Memory B cell (primary cell): ENCODE results near the gene TP53I11.

Experiments
- ATAC-seq: fragments of 150-1000 bp; cut with Tn5 transposase; 2 replicates; pipeline ENCODE4 v1.10.0; 2021; ENCODE audit warnings: low read depth, mild to moderate bottlenecking, moderate library complexity
- DNase-seq, 2 donors: peaks; one replicate each; pipeline ENCODE4 v3.0.0; 2022; ENCODE audit warnings: low spot score in 2 of 2
- H3K27ac Mint-ChIP-seq: one replicate; pipeline ENCODE4 v1.8.0; 2022; ENCODE audit warnings: mild to moderate bottlenecking, moderate library complexity, mixed read lengths
- H3K27me3 Mint-ChIP-seq: one replicate; pipeline ENCODE4 v1.8.0; 2022; ENCODE audit warnings: mixed read lengths
- H3K36me3 Mint-ChIP-seq: one replicate; pipeline ENCODE4 v1.8.0; 2022; ENCODE audit warnings: mild to moderate bottlenecking, mixed read lengths
- H3K4me1 Mint-ChIP-seq: one replicate; pipeline ENCODE4 v1.8.0; 2022; ENCODE audit warnings: mixed read lengths
- H3K4me3 Mint-ChIP-seq: one replicate; pipeline ENCODE4 v1.8.0; 2022; ENCODE audit warnings: mild to moderate bottlenecking, moderate library complexity, mixed read lengths
- H3K9me3 Mint-ChIP-seq: one replicate; pipeline ENCODE4 v1.8.0; 2022; ENCODE audit warnings: mixed read lengths

Gene TP53I11

GRCh38 chr11:44913502-44913901 is 37.2 kb downstream of the TP53I11 start:
- Mint-ChIP-seq H3K27ac (no peak overlapping the region), H3K36me3 (no peaks in the 10 kb centered on the region), H3K9me3 (no peaks in the 10 kb centered on the region), H3K27me3 (peaks cover 7% of the 10 kb centered on the region), H3K4me1 (peaks cover 19% of the 10 kb centered on the region), H3K4me3 (no peak overlapping the region)
- DNase-seq (no peak), ATAC-seq (no peak)

DNA sequence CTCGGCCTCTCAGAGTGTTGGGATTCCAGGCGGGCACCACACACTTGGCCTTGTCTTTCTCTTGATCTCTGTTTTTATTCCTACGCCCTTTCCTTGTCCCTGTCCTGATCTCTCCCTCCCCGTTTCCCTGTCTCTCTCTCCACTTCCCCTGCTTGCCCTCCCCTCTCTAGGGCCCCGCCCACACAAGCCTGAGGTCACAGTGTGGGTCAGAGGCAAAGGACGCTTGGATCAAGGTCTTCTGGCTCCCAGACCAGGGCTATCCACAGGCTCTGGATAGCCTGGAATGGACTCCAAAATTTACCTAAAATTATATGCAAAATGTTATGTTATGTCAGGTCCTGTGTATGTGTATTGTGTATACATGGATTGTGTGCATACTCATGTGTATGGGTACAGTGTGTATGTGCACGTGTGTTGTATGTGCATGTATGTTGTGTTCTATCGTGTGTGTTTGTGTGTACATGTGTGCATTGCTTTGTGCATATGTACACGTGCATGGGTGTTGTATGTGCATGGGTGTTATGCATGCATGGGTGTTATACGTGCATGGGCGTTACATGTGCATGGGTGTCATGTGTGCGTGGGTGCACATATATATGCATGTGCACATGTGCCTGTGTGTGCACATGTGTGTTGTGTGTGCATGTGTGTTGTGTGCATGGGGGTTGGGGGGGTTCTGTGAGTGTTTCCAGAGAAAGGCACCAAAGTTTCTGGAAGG is 38.3 kb downstream of the TP53I11 start:
- Mint-ChIP-seq H3K9me3 (no peaks in the 10 kb centered on the region), H3K27me3 (peaks cover 7% of the 10 kb centered on the region), H3K36me3 (no peaks in the 10 kb centered on the region), H3K4me3 (no peak overlapping the region), H3K27ac (no peak overlapping the region), H3K4me1 (peaks cover 19% of the 10 kb centered on the region)
- DNase-seq, result no peak
- no peak for ATAC-seq

DNA sequence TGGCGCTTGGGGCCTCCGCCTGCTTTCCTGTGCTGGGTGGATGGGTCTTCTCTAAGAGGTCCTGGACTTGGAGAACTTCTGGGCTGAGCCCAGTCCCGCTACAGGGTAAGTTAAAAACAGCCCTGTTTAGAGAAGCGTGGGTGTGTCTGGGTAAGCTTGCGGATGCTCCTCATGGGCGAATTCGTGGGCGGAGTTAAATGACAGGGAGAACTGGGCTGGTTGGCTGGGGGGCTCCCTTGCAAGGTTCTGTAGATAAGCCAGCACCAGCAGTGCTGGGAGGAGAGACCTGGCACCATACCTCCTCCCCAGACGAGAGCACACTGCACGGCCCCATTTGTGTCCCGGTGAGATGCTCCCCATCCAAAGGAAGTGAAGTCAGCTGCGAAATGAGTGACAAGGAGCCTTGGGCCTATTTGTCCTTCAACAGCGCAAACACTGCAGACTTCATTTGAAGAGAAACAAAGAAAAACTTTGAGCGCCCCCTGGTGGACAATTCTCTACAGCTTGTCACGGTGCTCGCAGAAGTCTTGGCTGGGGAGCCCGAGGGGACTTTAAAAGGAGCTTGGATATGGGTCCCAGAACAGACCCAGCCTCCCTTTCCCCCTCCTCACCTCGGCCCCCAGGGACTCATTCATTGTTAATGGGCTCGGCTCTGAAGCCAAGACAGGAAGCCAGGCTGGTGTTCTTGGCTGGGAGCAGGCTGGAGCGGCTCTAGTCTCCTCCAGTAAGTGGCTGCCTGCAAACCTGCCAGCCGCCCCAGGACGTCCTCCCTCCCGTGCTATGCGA is 39.5 kb downstream of the TP53I11 start:
- Mint-ChIP-seq H3K9me3 (no peaks in the 10 kb centered on the region), H3K36me3 (no peaks in the 10 kb centered on the region), H3K27ac (no peak overlapping the region), H3K27me3 (peaks cover 7% of the 10 kb centered on the region), H3K4me1 (peaks cover 14% of the 10 kb centered on the region), H3K4me3 (no peak overlapping the region)
- ATAC-seq (peak; percentile 69), DNase-seq (peak; percentile 84 to 86)

DNA sequence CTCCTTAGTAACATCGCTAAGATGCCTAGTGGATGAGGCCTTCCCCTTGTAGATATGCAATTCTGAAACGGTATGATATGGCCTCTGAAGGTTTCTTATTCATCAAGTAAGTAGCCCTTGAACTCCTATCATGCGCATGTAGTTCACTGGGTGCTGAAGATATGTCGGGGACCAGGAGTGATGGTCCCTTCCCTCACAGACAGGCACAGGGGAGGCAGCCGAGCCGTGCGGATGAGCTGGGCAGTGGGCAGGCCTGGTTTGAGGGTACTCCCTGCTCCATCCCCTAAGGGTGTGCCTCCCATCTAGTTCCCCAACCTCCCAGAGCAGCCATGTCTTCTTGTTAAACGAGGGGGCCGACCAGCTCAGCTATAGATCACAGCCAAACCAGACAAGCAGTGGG is 40.1 kb downstream of the TP53I11 start:
- H3K27ac Mint-ChIP-seq, result no peak overlapping the region
- H3K36me3 Mint-ChIP-seq, result no peaks in the 10 kb centered on the region
- DNase-seq, result no peak
- H3K4me1 Mint-ChIP-seq, result peaks cover 13% of the 10 kb centered on the region
- no peak overlapping the region for H3K4me3 Mint-ChIP-seq
- peaks cover 7% of the 10 kb centered on the region for H3K27me3 Mint-ChIP-seq
- no peak for ATAC-seq
- H3K9me3 Mint-ChIP-seq, result no peaks in the 10 kb centered on the region

GRCh38 chr11:44909557-44909956 is 41.1 kb downstream of the TP53I11 start:
- H3K36me3 Mint-ChIP-seq, result no peaks in the 10 kb centered on the region
- peaks cover 11% of the 10 kb centered on the region for H3K27me3 Mint-ChIP-seq
- H3K27ac Mint-ChIP-seq, result no peak overlapping the region
- H3K4me3 Mint-ChIP-seq, result no peak overlapping the region
- no peak for ATAC-seq
- peaks cover 15% of the 10 kb centered on the region for H3K4me1 Mint-ChIP-seq
- H3K9me3 Mint-ChIP-seq, result no peaks in the 10 kb centered on the region
- DNase-seq, result no peak

GRCh38 chr11:44906649-44907048 is 44.0 kb downstream of the TP53I11 start:
- Mint-ChIP-seq H3K36me3 (no peaks in the 10 kb centered on the region), H3K4me3 (no peak overlapping the region), H3K27ac (no peak overlapping the region), H3K9me3 (no peaks in the 10 kb centered on the region), H3K27me3 (peaks cover 12% of the 10 kb centered on the region), H3K4me1 (peaks cover 13% of the 10 kb centered on the region)
- no peak for DNase-seq
- no peak for ATAC-seq

DNA sequence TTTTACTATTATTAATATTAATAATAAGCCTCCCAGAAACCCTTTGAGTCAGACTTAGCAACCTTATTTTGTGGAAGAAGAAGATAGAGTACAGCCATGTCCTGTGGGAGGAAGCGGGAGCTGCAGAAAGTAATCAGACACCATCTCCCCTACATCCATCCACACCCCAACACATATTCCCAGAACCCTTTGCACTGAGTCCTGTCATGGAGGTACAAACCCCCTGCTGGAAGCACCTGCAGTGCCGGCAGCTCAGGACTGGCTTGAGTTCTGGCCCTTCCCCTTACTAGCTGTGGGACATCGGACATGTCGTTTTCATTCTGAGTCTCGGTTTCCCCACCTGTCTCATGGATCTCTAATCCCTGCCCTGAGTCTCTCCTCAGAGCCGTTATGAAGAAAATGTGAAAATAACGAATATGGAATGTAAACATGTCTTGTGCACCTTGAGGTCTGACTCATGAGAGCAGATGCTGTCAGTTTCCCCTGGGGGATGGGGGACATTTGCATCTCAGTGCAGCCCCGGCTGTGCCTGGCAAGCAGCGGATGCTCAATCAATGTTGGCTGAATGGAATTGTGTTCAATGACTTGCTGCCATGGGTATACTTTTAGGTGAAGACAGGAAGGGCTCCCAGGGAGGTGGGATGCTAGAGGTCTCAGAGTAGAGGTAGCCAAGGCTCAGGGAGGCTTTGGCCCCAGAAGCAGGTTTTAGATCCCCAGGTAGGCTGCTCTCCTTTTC is 45.4 kb downstream of the TP53I11 start:
- H3K4me1 Mint-ChIP-seq, result peaks cover 9% of the 10 kb centered on the region

DNA sequence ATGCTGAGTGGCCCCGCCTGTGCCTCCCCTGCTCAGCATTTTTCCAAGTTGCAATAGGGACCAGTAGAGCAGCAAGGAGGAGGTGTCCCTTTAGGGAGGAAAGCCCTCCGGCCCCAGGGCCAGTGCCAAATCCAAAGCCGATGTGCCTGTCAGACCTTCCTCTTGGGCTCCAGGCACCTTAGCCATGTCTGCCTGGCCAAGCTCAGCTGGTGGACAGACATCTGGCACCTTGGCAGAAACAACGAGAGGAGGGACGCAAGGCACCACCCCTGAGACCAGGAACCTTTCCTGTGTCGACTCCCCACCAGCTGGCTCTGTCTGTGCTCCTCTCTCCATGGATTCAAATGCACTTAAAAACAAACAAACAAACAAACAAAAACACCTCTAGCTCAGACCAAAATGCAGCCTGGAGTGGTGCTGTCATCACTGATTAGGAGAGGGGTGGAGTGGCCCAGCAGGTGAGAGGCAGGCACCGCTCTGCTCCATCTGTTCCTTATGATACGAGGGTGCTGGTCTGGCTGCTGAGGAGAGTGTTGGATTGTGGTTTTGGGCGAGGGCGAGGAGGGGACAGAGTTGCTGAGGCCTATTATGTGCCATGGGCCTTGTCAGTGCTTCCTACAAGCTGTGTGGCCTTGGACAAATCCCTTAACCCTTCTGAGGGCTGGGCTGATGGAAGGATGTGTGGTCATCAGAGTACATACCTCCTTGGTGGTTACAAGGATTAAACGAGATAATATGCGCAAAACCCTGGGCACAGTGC is 46.2 kb downstream of the TP53I11 start:
- Mint-ChIP-seq H3K4me1 (peaks cover 9% of the 10 kb centered on the region), H3K27ac (no peak overlapping the region), H3K36me3 (no peaks in the 10 kb centered on the region), H3K4me3 (no peak overlapping the region), H3K27me3 (peaks cover 12% of the 10 kb centered on the region), H3K9me3 (no peaks in the 10 kb centered on the region)
- no peak for ATAC-seq
- no peak for DNase-seq

More for the DNA sequence above, 45.4 kb downstream of the TP53I11 start:
- Mint-ChIP-seq H3K27me3 (peaks cover 12% of the 10 kb centered on the region), H3K27ac (no peak overlapping the region), H3K9me3 (no peaks in the 10 kb centered on the region), H3K4me3 (peak overlapping the region; percentile 8), H3K36me3 (no peaks in the 10 kb centered on the region)
- peak; percentile 96 for ATAC-seq
- DNase-seq, result peak; percentile 25 to 37

GRCh38 chr11:44903518-44903917 is 47.2 kb downstream of the TP53I11 start:
- H3K27ac Mint-ChIP-seq, result no peak overlapping the region
- no peak for DNase-seq
- no peaks in the 10 kb centered on the region for H3K9me3 Mint-ChIP-seq
- peaks cover 10% of the 10 kb centered on the region for H3K27me3 Mint-ChIP-seq
- ATAC-seq, result no peak
- H3K4me1 Mint-ChIP-seq, result peaks cover 9% of the 10 kb centered on the region
- no peaks in the 10 kb centered on the region for H3K36me3 Mint-ChIP-seq
- no peak overlapping the region for H3K4me3 Mint-ChIP-seq

- H3K9me3 Mint-ChIP-seq, result no peaks in the 10 kb centered on the region
- no peak overlapping the region for H3K4me3 Mint-ChIP-seq
- H3K27ac Mint-ChIP-seq, result no peak overlapping the region
- H3K4me1 Mint-ChIP-seq, result peaks cover 9% of the 10 kb centered on the region
- H3K27me3 Mint-ChIP-seq, result peaks cover 10% of the 10 kb centered on the region
- H3K36me3 Mint-ChIP-seq, result no peaks in the 10 kb centered on the region
- no peak for ATAC-seq
- DNase-seq, result no peak
These were observed 47.6 kb downstream of the TP53I11 start for GRCh38 chr11:44903035-44903434.

- ATAC-seq (no peak), DNase-seq (no peak)
- H3K9me3 Mint-ChIP-seq, result peaks cover 2% of the 10 kb centered on the region
- H3K36me3 Mint-ChIP-seq, result peaks cover 3% of the 10 kb centered on the region
- peaks cover 14% of the 10 kb centered on the region for H3K27me3 Mint-ChIP-seq
- peaks cover 9% of the 10 kb centered on the region for H3K4me1 Mint-ChIP-seq
- no peak overlapping the region for H3K4me3 Mint-ChIP-seq
- no peak overlapping the region for H3K27ac Mint-ChIP-seq
These were observed 48.9 kb downstream of the TP53I11 start for GRCh38 chr11:44901786-44902185.

- no peak for ATAC-seq
- no peak for DNase-seq
- H3K27me3 Mint-ChIP-seq, result peaks cover 16% of the 10 kb centered on the region
- peaks cover 9% of the 10 kb centered on the region for H3K4me1 Mint-ChIP-seq
- H3K27ac Mint-ChIP-seq, result no peak overlapping the region
- peaks cover 3% of the 10 kb centered on the region for H3K36me3 Mint-ChIP-seq
- H3K9me3 Mint-ChIP-seq, result peaks cover 2% of the 10 kb centered on the region
- no peak overlapping the region for H3K4me3 Mint-ChIP-seq
These were observed 49.5 kb downstream of the TP53I11 start for GRCh38 chr11:44901120-44901633.

DNA sequence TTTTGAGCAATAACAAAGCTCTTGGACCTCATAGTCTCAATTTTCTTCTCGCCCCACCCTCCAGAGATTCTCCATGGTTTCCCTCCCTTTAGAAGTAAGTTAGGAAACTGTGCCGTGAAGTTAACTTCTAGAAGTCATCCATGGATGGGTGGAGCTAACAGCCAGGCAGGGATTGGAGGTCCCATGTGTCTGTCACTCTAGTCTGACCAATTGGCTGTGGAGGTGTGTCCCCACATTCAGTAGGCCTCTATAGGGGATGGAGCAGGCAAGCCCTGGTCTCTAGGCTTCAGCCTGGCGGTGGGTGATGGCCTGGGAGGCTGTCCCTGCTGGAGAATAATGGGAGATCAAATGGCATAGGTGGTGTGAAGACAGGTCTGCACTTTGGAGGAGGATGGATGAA is 50.7 kb downstream of the TP53I11 start:
- DNase-seq, result no peak
- ATAC-seq, result no peak
- Mint-ChIP-seq H3K9me3 (peaks cover 2% of the 10 kb centered on the region), H3K27ac (no peak overlapping the region), H3K4me1 (no peaks in the 10 kb centered on the region), H3K27me3 (peaks cover 16% of the 10 kb centered on the region), H3K36me3 (peaks cover 3% of the 10 kb centered on the region), H3K4me3 (no peak overlapping the region)
